GM21515 (cell line): ENCODE results near the gene FLT4.

Experiments
- ATAC-seq: cut with Tn5 transposase; IDR thresholded peaks from one replicate; pipeline ENCODE4 v1.9.1; 2021; ENCODE audit not compliant: unreplicated experiment

FLT4 gene

DNA sequence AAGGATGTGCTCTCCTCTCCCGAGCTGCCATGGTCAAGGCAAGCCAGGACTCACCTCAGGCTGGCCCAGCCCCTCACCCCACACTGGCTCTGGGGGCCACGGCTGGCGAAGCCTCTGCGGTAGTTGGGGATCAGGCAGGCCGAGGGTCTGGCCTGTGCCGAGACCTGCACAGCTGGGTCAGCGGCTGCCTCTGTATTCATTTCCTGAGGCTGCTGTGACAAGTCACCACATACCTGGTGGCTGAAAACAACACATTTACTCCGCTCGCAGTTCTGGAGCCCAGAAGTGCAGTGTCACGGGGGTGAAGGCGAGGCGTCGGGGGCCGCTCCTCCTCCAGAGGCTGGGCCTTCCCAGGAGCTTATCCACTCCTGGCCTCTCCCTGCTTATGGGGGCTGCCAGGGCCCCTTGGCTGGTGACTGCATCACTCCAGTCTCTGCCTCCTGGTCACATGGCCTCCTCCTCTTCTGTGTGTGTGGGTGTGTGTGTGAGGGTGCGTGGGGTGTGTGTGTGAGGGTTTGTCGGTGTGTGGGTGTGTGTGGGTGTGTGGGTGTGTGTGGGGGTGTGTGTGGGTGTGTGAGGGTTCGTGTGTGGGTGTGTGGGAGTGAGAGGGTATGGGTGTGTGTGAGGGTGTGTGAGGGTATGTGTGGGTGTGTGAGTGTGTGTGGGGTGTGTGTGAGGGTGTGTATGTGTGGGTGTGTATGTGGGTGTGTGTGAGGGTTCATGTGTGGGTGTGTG, 54.9 kb downstream of the FLT4 start:
- no peak for ATAC-seq

DNA sequence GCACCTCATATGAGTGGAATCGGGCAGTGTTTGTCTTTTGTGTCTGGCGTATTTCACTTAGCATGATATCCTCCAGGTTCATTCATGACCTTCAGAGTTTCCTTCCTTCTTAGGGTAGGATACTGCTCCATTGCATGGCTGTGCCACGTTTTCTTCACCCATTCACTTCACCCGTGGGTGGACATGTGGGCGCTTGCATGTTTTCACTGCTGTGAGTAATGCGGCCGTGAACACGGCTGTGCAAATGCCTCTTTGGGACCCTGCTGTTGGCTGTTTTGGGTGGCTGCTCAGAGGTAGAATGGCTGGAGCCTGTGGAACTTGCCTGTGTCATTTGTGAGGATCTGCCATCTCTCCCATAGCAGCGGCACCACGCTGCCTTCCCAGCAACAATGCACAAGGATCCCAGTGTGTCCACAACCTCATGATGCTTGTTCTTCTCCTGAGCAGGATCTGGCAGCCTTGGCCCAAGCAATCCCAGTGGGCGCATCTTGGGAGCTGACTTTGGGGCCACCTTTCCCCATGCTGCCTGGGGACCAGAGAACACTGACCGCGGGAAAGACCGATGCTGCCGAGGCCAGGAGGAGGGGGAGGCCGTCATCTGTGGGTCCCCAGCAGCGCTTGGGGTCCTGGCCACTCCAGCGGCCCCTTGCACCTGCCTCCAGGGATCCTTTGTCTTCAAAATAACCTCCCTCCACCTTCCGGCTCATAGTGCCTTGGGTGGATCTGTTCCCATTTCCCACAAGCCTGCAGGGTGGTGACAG, 55.8 kb downstream of the FLT4 start:
- no peak for ATAC-seq

DNA sequence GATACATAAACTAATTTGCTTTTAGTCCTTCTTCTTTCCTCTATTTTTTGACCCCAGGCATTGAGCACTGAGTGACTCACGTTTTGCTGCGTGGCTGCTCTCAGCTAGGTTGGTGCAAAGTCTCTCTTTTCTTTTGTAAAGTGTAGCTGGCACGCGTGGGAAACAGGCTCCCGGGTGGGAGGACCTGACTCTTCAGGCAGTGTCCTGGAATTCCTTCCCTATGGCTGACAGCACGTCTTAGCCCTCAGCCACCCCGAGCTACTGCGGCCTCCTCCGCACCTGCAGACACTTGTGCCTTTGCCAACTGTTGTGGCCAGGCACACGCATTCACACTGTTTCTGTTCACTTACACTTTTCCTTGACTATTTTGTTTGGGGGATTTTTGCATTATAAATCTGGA, 57.2 kb downstream of the FLT4 start:
- ATAC-seq, result no peak

DNA sequence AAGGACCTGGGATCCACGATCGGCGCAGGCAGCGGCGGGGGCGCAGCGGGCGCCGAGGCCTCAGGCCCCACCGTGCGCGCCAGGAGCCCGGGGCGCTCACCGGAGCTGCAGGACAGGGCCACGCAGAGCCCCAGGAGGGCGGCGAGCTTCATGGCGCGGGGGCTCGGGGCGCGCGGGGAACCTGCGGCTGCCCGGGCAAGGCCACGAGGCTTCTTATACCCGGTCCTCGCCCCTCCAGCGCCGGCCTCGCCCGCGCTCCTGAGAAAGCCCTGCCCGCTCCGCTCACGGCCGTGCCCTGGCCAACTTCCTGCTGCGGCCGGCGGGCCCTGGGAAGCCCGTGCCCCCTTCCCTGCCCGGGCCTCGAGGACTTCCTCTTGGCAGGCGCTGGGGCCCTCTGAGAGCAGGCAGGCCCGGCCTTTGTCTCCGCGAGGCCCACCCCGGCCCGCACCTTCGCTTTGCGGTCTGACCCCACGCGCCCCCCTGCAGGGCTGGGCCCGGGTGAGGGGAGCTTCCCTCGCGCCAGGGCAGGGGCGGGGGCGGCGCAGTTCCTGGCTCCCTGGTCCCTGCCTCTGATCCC, 58.0 kb downstream of the FLT4 start, which contains the start of gene SCGB3A1:
Gene SCGB3A1, minus strand, starts transcription at position 189 of the 577 bp plus-strand sequence. Its CDS starts 37 bp downstream, at position 152.
- ATAC-seq, result no peak

DNA sequence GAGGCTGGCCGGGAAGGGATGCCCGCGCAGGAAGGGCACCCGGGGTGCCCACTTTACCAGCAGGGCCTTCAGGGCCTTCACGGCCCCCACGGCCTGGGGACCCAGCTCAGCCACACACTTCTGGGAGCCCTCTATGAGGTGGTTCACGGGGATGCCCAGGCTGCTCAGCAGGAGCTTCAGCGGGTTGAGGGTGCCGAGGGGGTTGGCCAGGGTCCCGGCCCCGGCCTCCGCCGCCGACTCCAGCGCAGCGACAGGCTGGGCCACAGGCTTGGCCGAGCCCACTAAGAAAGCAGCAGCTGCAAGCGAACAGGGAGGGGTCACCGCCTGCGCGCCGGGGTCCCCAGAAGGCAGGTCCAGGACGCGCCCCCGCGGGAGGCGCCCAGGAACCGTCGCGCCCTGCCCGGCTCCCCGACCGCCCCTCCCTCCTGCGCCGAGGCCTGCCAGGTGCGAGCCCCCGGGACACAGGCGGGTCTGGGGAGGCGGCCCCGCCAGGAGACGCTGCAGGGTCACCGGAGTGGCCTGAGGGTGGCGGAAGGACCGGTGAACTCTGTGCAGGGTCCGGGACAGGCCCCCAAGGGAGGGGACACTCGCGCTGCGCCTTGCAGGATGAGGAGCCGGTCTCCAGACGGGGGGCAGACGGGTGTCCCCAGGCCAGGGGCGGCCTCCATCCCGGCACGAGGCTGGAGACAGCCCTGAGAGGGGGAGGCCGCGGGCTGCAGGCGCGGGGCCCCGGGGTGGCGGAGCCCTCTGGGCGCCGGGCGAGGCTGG, 58.7 kb downstream of the FLT4 start:
- no peak for ATAC-seq

DNA sequence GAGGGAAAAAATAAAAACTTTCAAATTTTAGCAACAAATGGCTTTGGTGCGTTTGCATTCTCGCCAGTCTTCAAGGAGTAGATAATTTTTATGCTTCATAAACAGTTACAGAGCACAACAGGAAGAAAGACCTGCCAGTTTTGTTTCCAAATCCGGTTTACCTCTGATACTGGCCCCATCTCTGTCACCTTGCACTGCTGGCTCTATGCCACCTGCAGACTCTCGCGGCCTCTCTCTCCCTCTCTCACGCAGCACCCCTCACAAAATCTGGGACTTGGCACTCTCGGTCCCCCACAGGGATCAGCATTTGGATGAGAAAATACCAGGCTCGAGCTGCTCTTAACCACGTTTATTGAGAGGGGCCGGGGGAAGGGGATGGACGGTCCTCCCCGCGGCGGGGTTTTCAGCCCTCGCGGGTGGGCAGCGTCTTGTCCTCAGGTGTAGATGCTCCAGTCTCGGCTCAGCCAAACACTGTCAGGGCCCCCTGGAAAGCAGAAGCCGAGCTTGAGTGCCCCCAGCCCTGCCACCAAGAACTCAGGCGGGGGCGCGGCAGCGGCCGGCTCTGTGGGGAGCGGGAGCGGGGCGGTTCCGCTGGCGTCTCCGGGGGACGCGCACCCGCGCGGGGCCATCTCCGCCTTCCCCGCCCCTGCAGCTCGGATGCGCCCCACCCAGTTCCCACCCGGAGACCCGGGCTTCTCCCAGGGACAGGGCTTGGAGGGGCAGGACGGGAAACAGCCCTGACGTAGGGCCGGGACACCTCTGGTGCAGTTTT, 59.4 kb downstream of the FLT4 start:
- ATAC-seq, result no peak

DNA sequence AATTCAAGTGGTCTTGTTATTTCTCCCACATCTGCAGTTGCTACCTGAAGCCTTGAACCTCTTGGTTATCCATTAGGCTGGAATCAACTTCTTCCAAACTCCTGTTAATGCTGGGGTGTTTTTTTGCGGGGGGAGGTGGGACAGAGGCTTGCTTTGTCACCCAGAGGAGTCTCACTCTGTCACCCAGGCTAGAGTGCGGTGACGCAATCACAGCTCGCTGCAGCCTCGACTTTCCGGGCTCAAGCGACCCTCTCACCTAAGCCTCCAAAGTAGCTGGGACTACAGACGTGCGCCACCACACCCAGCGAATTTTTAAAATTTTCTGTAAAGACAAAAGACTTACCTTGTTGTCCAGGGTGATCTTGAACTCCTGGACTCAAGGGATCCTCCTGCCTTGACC, 62.5 kb downstream of the FLT4 start:
- no peak for ATAC-seq

DNA sequence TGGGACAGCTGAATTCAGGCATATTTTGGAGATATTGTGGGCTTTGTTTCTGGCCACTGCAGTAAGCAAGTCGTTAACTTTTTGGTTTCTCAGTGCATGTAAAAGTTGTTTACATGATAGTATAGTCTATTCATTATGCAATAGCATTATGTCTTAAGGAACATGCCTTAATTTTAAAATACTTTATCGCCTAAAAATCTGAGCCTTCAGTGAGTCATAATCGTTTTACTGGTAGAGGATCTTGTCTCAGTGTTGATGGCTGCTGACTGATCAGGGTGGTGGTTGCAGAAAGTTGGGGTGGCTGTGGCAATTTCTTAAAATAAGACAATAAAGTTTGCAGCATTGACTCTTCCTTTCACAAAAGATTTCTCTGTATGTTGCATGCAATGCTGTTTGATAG, 63.2 kb downstream of the FLT4 start:
- ATAC-seq, result no peak

DNA sequence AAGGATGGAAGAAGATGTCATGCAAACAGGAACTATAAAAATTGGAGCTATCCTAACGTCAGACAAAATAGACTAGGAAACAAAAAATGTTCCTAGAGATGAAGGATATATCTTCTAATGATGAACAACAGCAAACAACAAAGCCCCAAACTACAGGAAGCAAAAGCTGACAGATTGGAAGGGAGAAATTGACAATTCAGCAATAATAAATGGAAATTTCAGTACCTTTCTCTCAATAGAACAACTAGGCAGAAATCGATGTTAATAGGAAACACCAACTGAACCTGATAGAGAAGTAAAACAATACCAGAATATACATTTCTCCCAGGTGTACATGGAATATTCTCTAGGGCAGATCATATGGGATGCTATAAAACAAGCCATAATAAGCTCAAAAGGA, 65.7 kb downstream of the FLT4 start:
- ATAC-seq, result no peak

DNA sequence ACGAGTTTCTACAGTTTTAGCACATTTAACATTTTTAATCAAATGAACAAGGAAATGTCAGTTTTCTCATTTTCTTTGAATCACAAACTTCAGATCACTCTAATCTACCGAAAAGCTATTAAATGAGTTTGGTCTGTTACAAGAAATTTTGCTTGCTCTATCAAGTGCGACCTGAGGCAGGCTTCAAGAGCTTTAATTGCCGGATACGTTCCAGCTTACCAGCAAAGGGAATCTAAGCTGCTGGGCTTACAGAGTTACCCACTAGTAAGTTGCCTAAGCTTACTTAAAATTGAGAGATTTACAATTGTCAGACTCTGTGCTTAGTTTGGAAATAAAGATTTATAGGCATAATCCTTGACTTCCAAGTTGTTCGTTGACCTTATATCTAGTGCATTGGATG, 68.7 kb downstream of the FLT4 start:
- no peak for ATAC-seq

DNA sequence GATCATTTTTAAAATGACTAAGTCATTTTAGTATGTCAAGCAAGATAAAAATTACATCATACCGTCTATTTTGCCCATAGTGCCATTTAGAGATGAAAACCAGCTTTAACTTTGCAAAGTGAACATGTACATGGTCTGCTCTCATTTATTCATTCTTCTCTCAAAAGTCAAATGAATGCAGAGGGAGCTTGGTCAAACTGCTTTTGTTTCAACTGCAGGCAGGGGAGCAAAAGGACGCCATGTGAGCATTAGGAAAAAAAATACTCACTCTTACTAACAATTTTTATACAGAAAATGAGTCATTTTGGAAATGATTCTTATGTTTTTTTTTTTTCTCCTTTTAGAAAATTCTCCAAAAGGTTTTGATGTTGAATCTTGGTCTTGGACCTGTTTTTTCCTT, 73.8 kb downstream of the FLT4 start:
- ATAC-seq, result no peak

DNA sequence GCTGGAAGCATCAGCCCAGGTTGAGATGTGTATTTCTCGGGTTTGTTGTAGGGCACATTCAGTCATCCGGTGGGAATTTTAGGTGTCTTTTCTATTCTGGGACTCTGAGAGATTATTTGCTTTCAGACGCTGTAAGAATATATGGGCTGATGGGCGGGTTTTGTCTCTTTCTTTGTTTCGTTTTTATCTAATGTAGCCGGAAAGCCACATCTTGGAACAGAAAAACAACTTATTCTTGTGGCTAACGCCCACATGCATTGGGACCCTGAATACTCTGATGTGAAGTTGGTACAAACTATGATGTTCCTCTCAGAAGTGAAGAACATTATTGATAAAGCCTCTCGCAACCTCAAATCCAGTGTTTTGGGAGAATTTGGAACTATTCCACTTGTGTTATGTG, 80.5 kb downstream of the FLT4 start:
- ATAC-seq, result no peak

DNA sequence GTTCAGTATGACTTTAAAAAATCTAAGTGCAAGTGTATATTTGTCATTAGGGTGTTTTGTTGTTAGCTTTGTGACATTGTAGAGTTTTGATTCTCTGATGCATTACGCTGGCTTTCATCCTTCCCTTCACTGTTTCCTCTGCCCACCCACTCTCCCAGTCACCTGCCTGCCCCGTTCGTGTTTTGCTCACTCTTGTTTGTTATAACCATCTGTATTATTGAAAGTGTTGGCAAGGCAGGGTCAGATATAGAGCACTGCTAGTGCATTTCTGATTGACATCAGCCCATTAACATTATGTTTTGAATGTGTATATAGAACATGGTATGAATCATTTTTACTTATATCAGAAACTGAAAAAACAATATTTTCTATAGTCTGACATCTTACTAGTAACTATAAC, 85.4 kb downstream of the FLT4 start:
- ATAC-seq, result no peak

DNA sequence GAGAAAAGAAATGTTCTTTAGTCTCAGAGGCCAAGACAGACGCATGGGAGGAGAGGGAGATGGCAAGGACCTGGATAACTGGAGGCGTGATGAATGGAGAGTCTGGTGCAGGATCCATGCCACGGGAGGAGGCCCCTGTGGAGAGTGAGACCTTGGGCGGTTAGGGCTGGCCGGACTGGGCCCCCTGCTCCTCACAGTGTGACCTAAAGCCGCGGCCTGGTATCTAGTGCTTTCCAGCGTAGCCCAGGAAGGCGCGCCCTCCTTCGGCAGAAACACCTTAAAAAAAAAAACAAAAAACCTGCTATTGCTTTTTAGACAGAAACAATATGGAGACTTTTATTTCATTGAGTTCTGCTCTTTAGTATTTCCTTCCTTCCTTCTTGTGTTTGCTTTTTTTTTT, 91.2 kb downstream of the FLT4 start:
- no peak for ATAC-seq

DNA sequence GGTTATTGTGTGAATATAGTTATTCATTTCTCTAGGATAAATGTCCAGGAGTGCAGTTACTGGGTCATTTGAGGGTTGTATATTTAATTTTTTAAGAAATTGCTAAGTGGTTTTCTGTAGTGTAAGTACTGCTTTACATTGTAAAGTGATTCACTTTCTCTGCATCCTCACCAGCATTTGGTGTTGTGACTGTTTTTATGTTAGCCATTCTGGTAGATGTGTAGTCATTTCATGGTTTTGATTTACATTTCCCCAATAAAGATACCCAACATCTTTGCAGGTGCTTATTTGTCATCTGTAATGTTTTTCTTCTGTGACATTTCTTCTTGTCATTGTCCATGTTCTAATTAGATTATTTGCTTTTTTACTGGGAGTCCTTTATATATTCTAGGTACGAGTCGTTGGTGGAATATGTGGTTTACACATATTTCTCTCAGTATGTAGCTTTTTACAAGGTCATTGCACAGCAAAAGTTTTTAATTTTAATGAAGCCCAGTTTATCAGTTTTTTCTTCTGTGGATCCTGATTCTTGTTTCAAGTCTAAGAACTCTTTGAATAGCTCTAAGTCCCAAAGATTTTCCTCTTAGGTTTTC, 92.1 kb downstream of the FLT4 start:
- no peak for ATAC-seq

DNA sequence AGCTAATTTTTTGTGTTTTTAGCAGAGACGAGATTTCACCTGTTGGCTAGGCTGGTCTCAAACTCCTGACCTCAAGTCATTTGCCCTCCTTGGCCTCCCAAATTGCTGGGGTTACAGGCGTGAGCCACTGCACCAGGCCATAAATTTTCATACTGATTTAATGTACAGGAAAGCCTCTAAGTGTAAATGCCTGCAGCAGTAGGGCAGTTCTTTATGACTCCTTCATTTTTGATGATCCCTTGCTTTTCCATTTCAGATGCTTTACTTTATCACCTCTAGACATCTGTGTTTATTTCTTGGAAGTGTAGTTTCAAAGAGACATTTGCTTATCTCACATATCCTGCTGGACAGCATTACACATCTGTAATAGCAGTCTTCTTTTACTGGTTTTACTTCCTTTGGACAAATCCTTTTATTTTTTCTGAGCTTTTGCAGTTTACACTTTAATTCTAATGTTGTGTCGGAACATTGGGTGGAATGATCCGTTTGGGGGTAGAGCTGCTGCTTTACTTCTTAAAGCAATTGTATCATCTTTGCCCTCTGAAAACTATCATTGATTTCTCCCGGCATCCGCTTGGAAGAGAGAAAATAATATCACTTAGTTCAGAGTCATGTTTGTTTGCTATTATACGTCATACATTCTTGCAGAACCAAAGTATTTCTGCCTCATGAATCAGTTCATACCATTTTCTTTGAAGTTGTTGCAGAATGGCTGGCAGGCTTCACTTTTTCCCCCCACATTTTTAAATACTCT, 94.1 kb downstream of the FLT4 start:
- no peak for ATAC-seq

DNA sequence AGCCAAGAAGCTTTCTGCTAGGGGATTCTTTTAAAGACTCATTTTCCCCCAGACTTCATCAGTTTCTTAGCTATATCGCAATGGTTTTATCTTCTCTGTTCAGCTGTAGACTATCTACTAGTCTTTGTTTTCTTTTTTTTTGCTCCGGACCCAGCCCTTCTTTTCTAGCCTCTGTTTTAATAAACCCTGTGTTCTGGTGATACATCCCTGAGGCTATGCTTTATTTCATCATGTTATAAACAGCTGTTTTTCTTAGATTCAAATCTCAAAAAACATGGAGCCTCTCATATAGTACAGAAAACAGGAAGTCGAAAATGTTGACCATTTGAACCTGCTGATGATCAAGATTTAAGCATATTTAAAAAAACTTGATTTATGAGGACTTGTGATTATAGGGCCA, 95.9 kb downstream of the FLT4 start:
- no peak for ATAC-seq
